Measurements from ENCODE around the gene CGB5.

Gene CGB5

GRCh38 chr19:49020931-49021895 is 22.4 kb upstream of the CGB5 start (continued):
- TF ChIP-seq ZNF18 (tag by site-specific recombination; IDR thresholded peaks at IDR 0.05), result no peak
- peak; percentile 88 for TF ChIP-seq ZNF366 (tag by site-specific recombination; conservative IDR thresholded peaks at IDR 0.05)
- TF ChIP-seq ZNF350 (tag by site-specific recombination; IDR thresholded peaks at IDR 0.05), result no peak
- no peak for TF ChIP-seq IKZF3 (tag by site-specific recombination; IDR thresholded peaks at IDR 0.05)
- no peak for TF ChIP-seq ZNF423 (tag by site-specific recombination; IDR thresholded peaks at IDR 0.05)
- no peak for TF ChIP-seq ZNF132 (tag by site-specific recombination; IDR thresholded peaks at IDR 0.05; ENCODE audit: borderline replicate concordance)
- no peak for TF ChIP-seq ZNF121 (tag by site-specific recombination; IDR thresholded peaks at IDR 0.05)
- TF ChIP-seq ZNF571 (tag by site-specific recombination; IDR thresholded peaks at IDR 0.05), result no peak
- TF ChIP-seq ZFHX2 (tag by site-specific recombination; conservative IDR thresholded peaks at IDR 0.05), result 0 out of 2 replicates have a peak, but pooled peaks have one; percentile 12
- TF ChIP-seq ZXDB (tag by site-specific recombination; IDR thresholded peaks at IDR 0.05), result peak; percentile 56; the same call in 1 of the 2 replicates
- TF ChIP-seq BCL6B (tag by site-specific recombination; IDR thresholded peaks at IDR 0.05), result no peak
- TF ChIP-seq SP2 (tag by site-specific recombination; IDR thresholded peaks at IDR 0.05), result peak; percentile 34; the same call in 1 of the 2 replicates
- TF ChIP-seq ZNF664 (tag by site-specific recombination; IDR thresholded peaks at IDR 0.05), result no peak
- no peak for TF ChIP-seq ZNF184 (tag by site-specific recombination; IDR thresholded peaks at IDR 0.05)
- no peak for TF ChIP-seq ZBTB49 (tag by site-specific recombination; IDR thresholded peaks at IDR 0.05; ENCODE audit: low read depth)
- TF ChIP-seq ZNF658 (tag by site-specific recombination; IDR thresholded peaks at IDR 0.05), result no peak
- TF ChIP-seq ZNF280C (tag by site-specific recombination; IDR thresholded peaks at IDR 0.05), result no peak
- TF ChIP-seq OSR2 (tag by site-specific recombination; IDR thresholded peaks at IDR 0.05), result peak; percentile 79
- no peak for TF ChIP-seq ZNF555 (tag by site-specific recombination; conservative IDR thresholded peaks at IDR 0.05)
- TF ChIP-seq KLF7 (tag by site-specific recombination; IDR thresholded peaks at IDR 0.05; ENCODE audit: borderline replicate concordance), result 0 out of 2 replicates have a peak, but pooled peaks have one; percentile 56
- TF ChIP-seq ZBTB1 (tag by site-specific recombination; IDR thresholded peaks at IDR 0.05), result no peak
- TF ChIP-seq ZNF391 (tag by site-specific recombination; IDR thresholded peaks at IDR 0.05; ENCODE audit: borderline replicate concordance, low read depth), result peak; percentile 20; the same call in 1 of the 2 replicates
- TF ChIP-seq ZBTB8A (tag by site-specific recombination; IDR thresholded peaks at IDR 0.05), result no peak
- TF ChIP-seq ZBTB17 (tag by site-specific recombination; IDR thresholded peaks at IDR 0.05), result peak; percentile 63
- no peak for TF ChIP-seq ZSCAN16 (tag by site-specific recombination; IDR thresholded peaks at IDR 0.05)
- TF ChIP-seq YY1 (tag by site-specific recombination; IDR thresholded peaks at IDR 0.05), result no peak
- peak; percentile 47 for TF ChIP-seq GLIS1 (tag by site-specific recombination; IDR thresholded peaks at IDR 0.05)
- no peak for TF ChIP-seq ZNF221 (tag by site-specific recombination; IDR thresholded peaks at IDR 0.05; ENCODE audit: borderline replicate concordance)
- TF ChIP-seq ZNF24 (tag by site-specific recombination; IDR thresholded peaks at IDR 0.05), result peak; percentile 69; the same call in 1 of the 2 replicates
- TF ChIP-seq GLI2 (tag by site-specific recombination; IDR thresholded peaks at IDR 0.05; ENCODE audit: borderline replicate concordance, low read depth), result no peak
- no peak for TF ChIP-seq ZNF341 (tag by site-specific recombination; IDR thresholded peaks at IDR 0.05; ENCODE audit: low read depth)
- peak; percentile 32; the same call in 1 of the 2 replicates for TF ChIP-seq ZNF2 (tag by site-specific recombination; IDR thresholded peaks at IDR 0.05)
- TF ChIP-seq ZFP41 (tag by site-specific recombination; IDR thresholded peaks at IDR 0.05; ENCODE audit: borderline replicate concordance), result no peak
